Measurements from ENCODE around the gene HS6ST3.

GRCh38 chr13:96783511-96783910 is 693.6 kb downstream of the HS6ST3 start:
- TF ChIP-seq, protein P1, sequence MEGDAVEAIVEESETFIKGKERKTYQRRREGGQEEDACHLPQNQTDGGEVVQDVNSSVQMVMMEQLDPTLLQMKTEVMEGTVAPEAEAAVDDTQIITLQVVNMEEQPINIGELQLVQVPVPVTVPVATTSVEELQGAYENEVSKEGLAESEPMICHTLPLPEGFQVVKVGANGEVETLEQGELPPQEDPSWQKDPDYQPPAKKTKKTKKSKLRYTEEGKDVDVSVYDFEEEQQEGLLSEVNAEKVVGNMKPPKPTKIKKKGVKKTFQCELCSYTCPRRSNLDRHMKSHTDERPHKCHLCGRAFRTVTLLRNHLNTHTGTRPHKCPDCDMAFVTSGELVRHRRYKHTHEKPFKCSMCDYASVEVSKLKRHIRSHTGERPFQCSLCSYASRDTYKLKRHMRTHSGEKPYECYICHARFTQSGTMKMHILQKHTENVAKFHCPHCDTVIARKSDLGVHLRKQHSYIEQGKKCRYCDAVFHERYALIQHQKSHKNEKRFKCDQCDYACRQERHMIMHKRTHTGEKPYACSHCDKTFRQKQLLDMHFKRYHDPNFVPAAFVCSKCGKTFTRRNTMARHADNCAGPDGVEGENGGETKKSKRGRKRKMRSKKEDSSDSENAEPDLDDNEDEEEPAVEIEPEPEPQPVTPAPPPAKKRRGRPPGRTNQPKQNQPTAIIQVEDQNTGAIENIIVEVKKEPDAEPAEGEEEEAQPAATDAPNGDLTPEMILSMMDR (IDR thresholded peaks at IDR 0.05), result no peak
- TF ChIP-seq POLR2A (IDR thresholded peaks at IDR 0.05) (no peak), POLR2AphosphoS5 (IDR thresholded peaks at IDR 0.05) (no peak)
